OCI-LY3 (cell line): Measurements from ENCODE around the gene NELL1.

Experiments
- H2AFZ ChIP-seq: fragments of 200-600, 300-600 bp; shearing (Covaris generic); 2 replicates; pipeline ENCODE4 v1.6.0; 2014; ENCODE audit warnings: antibody characterized with exemption, low read depth, low read length
- H3K27ac ChIP-seq: fragments of 200-600, 300-600 bp; sonication (generic); 2 replicates; pipeline ENCODE4 v1.5.1; 2014; ENCODE audit warnings: mild to moderate bottlenecking, low read length, moderate library complexity, mixed read lengths
- H3K27me3 ChIP-seq: fragments of 200-600, 300-600 bp; sonication (generic); 2 replicates; pipeline ENCODE4 v1.6.1; 2014; ENCODE audit warnings: low read depth, low read length, mixed read lengths
- H3K36me3 ChIP-seq: fragments of 200-600, 300-600 bp; sonication (generic); replicated peaks from 2 replicates; pipeline ENCODE3; 2014; ENCODE audit warnings: low read depth, low read length, mixed read lengths
- H3K4me1 ChIP-seq: fragments of 300-600, 200-600 bp; sonication (generic); 2 replicates; pipeline ENCODE4 v1.6.1; 2014; ENCODE audit warnings: low read length, mixed read lengths
- H3K4me2 ChIP-seq: fragments of 200-600, 300-600 bp; sonication (generic); 2 replicates; pipeline ENCODE4 v1.6.1; 2014; ENCODE audit warnings: low read length, mixed read lengths
- H3K4me3 ChIP-seq: fragments of 300-600, 200-600 bp; sonication (generic); 2 replicates; pipeline ENCODE4 v1.5.1; 2014; ENCODE audit warnings: antibody characterized with exemption, mild to moderate bottlenecking, low read length, moderate library complexity
- H3K79me2 ChIP-seq: fragments of 300-600, 200-600 bp; shearing (Covaris generic); 2 replicates; pipeline ENCODE4 v1.6.1; 2014; ENCODE audit warnings: mild to moderate bottlenecking, low read length, mixed read lengths
- H3K9ac ChIP-seq: fragments of 300-600, 200-600 bp; shearing (Covaris generic); 2 replicates; pipeline ENCODE4 v1.6.0; 2014; ENCODE audit warnings: mild to moderate bottlenecking, low read length, moderate library complexity
- H3K9me3 ChIP-seq: fragments of 200-600, 300-600 bp; shearing (Covaris generic); 2 replicates; pipeline ENCODE4 v1.6.1; 2014; ENCODE audit warnings: low read length, mixed read lengths; ENCODE audit not compliant: insufficient read depth
- H4K20me1 ChIP-seq: fragments of 200-600, 300-600 bp; sonication (generic); 2 replicates; pipeline ENCODE4 v1.6.1; 2016; ENCODE audit warnings: low read length, mixed read lengths; ENCODE audit not compliant: insufficient read depth
- CTCF ChIP-seq: fragments of 200-600, 300-600 bp; sonication (generic); IDR thresholded peaks from 2 replicates; pipeline ENCODE4 v1.5.1; 2014; ENCODE audit warnings: antibody characterized with exemption, low read length, low read depth
- EZH2phosphoT487 ChIP-seq: fragments of 200-600 bp; shearing (Covaris generic); IDR thresholded peaks from 2 replicates; pipeline ENCODE4 v1.6.1; 2018; ENCODE audit warnings: antibody characterized with exemption, mixed run types, low read depth

Gene NELL1

GRCh38 chr11:21543901-21544300, 874.5 kb downstream of the NELL1 start:
- H3K9me3 ChIP-seq, result no peaks in the 10 kb centered on the region
- no peak overlapping the region for H3K4me2 ChIP-seq
- no peak overlapping the region for H3K27ac ChIP-seq
- H3K79me2 ChIP-seq, result no peaks in the 10 kb centered on the region
- no peak overlapping the region for H3K9ac ChIP-seq
- no peak overlapping the region for H3K4me3 ChIP-seq
- no peak overlapping the region for H2AFZ ChIP-seq
- no peaks in the 10 kb centered on the region for H4K20me1 ChIP-seq
- TF ChIP-seq CTCF (no peak), EZH2phosphoT487 (no peak)
- no peaks in the 10 kb centered on the region for H3K27me3 ChIP-seq
- no peaks in the 10 kb centered on the region for H3K4me1 ChIP-seq
- H3K36me3 ChIP-seq, result no peaks in the 10 kb centered on the region

GRCh38 chr11:21545699-21546098, 876.3 kb downstream of the NELL1 start:
- no peaks in the 10 kb centered on the region for H3K9me3 ChIP-seq
- no peaks in the 10 kb centered on the region for H3K27me3 ChIP-seq
- TF ChIP-seq CTCF (no peak), EZH2phosphoT487 (no peak)
- no peak overlapping the region for H3K4me2 ChIP-seq
- no peaks in the 10 kb centered on the region for H3K4me1 ChIP-seq
- H3K9ac ChIP-seq, result no peak overlapping the region
- no peak overlapping the region for H3K4me3 ChIP-seq
- no peaks in the 10 kb centered on the region for H3K79me2 ChIP-seq
- no peaks in the 10 kb centered on the region for H4K20me1 ChIP-seq
- H2AFZ ChIP-seq, result no peak overlapping the region
- H3K36me3 ChIP-seq, result no peaks in the 10 kb centered on the region
- no peak overlapping the region for H3K27ac ChIP-seq

GRCh38 chr11:21546703-21547102, 877.3 kb downstream of the NELL1 start:
- no peak for TF ChIP-seq EZH2phosphoT487
- TF ChIP-seq CTCF, result no peak
- H4K20me1 ChIP-seq, result no peaks in the 10 kb centered on the region
- H3K27me3 ChIP-seq, result no peaks in the 10 kb centered on the region
- no peak overlapping the region for H3K4me3 ChIP-seq
- H2AFZ ChIP-seq, result no peak overlapping the region
- no peaks in the 10 kb centered on the region for H3K36me3 ChIP-seq
- no peaks in the 10 kb centered on the region for H3K4me1 ChIP-seq
- no peak overlapping the region for H3K27ac ChIP-seq
- no peaks in the 10 kb centered on the region for H3K79me2 ChIP-seq
- no peak overlapping the region for H3K9ac ChIP-seq
- H3K9me3 ChIP-seq, result no peaks in the 10 kb centered on the region
- H3K4me2 ChIP-seq, result no peak overlapping the region

- Histone ChIP-seq H3K4me2 (no peak overlapping the region), H2AFZ (no peak overlapping the region), H3K4me3 (no peak overlapping the region), H3K27ac (no peak overlapping the region), H3K79me2 (no peaks in the 10 kb centered on the region), H3K27me3 (no peaks in the 10 kb centered on the region), H3K9ac (no peak overlapping the region), H4K20me1 (no peaks in the 10 kb centered on the region), H3K36me3 (no peaks in the 10 kb centered on the region), H3K9me3 (no peaks in the 10 kb centered on the region), H3K4me1 (no peaks in the 10 kb centered on the region)
- TF ChIP-seq CTCF (no peak), EZH2phosphoT487 (no peak)
Measured at GRCh38 chr11:21552911-21553310, 883.5 kb downstream of the NELL1 start.
